ENCODE measurements around the gene SKAP1. TPM values are rescaled to one million over a fixed set of nuclear protein-coding genes. Genes with fewer than 3 reads are reported as not detected.

SKAP1 gene
- total RNA-seq, 4 donors from 2014 or later: 1.1 to 1.7 (median 1.2) TPM

- Histone ChIP-seq H3K9me3 (no peaks in the 10 kb centered on the region), H3K4me1 (no peaks in the 10 kb centered on the region), H3K27ac (replicated peaks in 1 of 4) (no peak overlapping the region), H3K27me3 (peaks cover 0 to 90% (median 14%) of the 10 kb centered on the region in 4 donors), H3K4me3 (no peak overlapping the region), H3K36me3 (no peaks in the 10 kb centered on the region)
- 45% methylated on average over 16 of the region's 16 CpGs for WGBS
- intact Hi-C loops (cut with DNase I): no loop called here
- no peak for DNase-seq (ENCODE audit: extremely low spot score)
- no peak for TF ChIP-seq EP300 (IDR thresholded peaks at IDR 0.05)
- TF ChIP-seq POLR2A (IDR thresholded peaks at IDR 0.05; ENCODE audit: low read depth): no peak
- TF ChIP-seq POLR2AphosphoS5 (IDR thresholded peaks at IDR 0.05): no peak
- TF ChIP-seq, protein P1, sequence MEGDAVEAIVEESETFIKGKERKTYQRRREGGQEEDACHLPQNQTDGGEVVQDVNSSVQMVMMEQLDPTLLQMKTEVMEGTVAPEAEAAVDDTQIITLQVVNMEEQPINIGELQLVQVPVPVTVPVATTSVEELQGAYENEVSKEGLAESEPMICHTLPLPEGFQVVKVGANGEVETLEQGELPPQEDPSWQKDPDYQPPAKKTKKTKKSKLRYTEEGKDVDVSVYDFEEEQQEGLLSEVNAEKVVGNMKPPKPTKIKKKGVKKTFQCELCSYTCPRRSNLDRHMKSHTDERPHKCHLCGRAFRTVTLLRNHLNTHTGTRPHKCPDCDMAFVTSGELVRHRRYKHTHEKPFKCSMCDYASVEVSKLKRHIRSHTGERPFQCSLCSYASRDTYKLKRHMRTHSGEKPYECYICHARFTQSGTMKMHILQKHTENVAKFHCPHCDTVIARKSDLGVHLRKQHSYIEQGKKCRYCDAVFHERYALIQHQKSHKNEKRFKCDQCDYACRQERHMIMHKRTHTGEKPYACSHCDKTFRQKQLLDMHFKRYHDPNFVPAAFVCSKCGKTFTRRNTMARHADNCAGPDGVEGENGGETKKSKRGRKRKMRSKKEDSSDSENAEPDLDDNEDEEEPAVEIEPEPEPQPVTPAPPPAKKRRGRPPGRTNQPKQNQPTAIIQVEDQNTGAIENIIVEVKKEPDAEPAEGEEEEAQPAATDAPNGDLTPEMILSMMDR (IDR thresholded peaks at IDR 0.05): no peak
Measured at GRCh38 chr17:48148854-48149786, 280.9 kb downstream of the SKAP1 start.

DNA sequence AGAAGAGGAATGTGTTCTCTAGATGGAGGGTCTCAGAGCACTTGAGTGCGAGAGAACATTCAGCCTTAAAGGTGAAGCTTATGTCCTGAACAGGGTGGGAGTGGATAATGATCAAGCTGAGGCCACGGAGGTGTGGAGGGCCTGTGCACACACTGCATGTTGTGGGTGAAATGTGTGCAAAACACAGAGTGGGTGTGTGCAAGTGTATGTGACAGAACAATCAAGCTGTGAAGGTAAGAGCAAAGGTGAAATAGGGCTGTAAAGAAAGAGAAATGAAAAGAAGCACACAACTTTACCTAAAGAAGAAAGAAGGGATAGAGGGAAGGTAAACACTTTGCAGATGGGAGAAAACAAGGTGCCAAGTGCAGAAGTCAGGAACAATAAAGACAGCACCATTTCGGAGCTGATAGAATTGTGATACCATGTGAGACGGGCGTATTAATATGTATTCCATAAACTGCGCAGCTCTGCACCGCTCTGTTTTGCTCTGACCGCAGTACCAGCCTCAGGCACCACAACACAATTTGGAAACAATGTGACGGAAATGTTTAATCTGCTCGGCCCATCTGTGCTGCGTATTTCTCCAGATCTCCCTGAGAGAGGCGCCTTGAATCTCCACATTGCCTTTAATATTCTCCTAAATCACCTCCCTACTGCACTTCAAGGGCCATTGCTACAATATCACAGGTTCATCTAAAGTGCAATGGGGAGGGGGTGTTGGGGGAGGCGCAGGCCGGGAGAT lies 281.8 kb downstream of the SKAP1 start:
- Histone ChIP-seq H3K27me3 (peaks cover 0 to 90% (median 15%) of the 10 kb centered on the region in 4 donors), H3K27ac (replicated peaks in 1 of 4) (no peak overlapping the region), H3K36me3 (no peaks in the 10 kb centered on the region), H3K4me3 (no peak overlapping the region), H3K9me3 (no peaks in the 10 kb centered on the region), H3K4me1 (no peaks in the 10 kb centered on the region)
- 59% methylated on average over 14 of the region's 14 CpGs for WGBS
- intact Hi-C loops (cut with DNase I): no loop called here
- no peak for DNase-seq (ENCODE audit: extremely low spot score)
- TF ChIP-seq, protein P1 (IDR thresholded peaks at IDR 0.05): no peak
- TF ChIP-seq POLR2AphosphoS5 (IDR thresholded peaks at IDR 0.05) (no peak), EP300 (IDR thresholded peaks at IDR 0.05) (no peak), POLR2A (IDR thresholded peaks at IDR 0.05; ENCODE audit: low read depth) (no peak)

DNA sequence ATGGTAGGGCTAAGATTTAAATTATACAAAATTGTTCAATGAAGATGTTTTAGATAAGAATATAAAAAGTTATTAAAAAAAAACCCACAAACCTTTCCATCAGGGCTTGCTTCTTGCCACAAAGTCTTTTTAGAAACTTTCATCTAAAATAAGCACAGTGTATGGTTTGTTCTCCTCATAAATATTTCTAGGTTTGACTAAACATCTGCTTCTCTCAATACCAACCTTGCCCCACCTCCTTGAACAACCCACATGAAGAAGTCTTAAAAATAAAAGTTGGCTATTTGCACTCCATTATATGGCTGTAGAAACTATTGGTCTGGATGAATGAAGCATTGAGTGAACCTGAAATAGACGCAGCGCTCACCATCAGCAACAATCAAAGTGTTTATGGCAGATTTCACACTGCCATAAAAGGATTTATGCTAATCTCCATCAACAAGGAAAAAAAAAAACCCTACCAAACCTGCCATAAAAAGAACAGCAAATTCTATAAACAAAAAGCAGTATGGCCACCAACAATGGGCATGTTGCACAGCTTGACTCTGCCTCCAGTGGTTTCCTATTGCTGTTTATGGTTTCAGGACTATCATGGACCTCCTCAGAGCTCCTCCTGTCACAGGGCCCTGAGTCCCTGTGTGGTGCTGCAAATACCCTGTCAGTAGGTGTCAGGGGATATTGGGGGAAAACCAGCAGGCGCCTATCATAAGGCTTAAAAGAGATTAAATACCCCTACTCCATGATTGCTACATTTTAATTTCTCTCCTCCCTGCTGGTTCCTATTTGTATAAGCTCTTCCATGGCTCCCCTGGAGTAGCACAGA lies 284.8 kb downstream of the SKAP1 start:
- Histone ChIP-seq H3K4me3 (no peak overlapping the region), H3K4me1 (no peaks in the 10 kb centered on the region), H3K27ac (replicated peaks in 1 of 4) (no peak overlapping the region), H3K36me3 (no peaks in the 10 kb centered on the region), H3K27me3 (peaks cover 0 to 91% (median 13%) of the 10 kb centered on the region in 4 donors), H3K9me3 (no peaks in the 10 kb centered on the region)
- WGBS: 94% methylated on average over 3 of the region's 3 CpGs
- TF ChIP-seq, protein P1 (IDR thresholded peaks at IDR 0.05): no peak
- TF ChIP-seq EP300 (IDR thresholded peaks at IDR 0.05) (no peak), POLR2AphosphoS5 (IDR thresholded peaks at IDR 0.05) (no peak), POLR2A (IDR thresholded peaks at IDR 0.05; ENCODE audit: low read depth) (no peak)
- DNase-seq (ENCODE audit: extremely low spot score): no peak
- intact Hi-C loops (cut with DNase I): no loop called here

GRCh38 chr17:48144231-48144630 lies 285.8 kb downstream of the SKAP1 start:
- H3K4me3 ChIP-seq: no peak overlapping the region
- H3K36me3 ChIP-seq: no peaks in the 10 kb centered on the region
- DNase-seq (ENCODE audit: extremely low spot score): no peak
- H3K27ac ChIP-seq (replicated peaks in 1 of 4): no peak overlapping the region
- H3K27me3 ChIP-seq: peaks cover 0 to 81% (median 11%) of the 10 kb centered on the region in 4 donors
- no peaks in the 10 kb centered on the region for H3K4me1 ChIP-seq
- H3K9me3 ChIP-seq: no peaks in the 10 kb centered on the region
- intact Hi-C loops (cut with DNase I): no loop called here
- WGBS: 46% methylated on average over 8 of the region's 8 CpGs
- TF ChIP-seq EP300 (IDR thresholded peaks at IDR 0.05): no peak

Data from esophagus muscularis mucosa (tissue), 4 donors.